HepG2 (cell line): ENCODE measurements around the gene GLO1. TPM values are rescaled to one million over a fixed set of nuclear protein-coding genes. Genes with fewer than 3 reads are reported as not detected.

Experiments
- HCFC1 ChIP-seq: fragments of 150-350 bp; IDR thresholded peaks from 2 replicates; pipeline ENCODE4 v1.6.1; 2014; ENCODE audit warnings: low read depth, low read length
- MAFF ChIP-seq: IDR thresholded peaks from 2 replicates; pipeline ENCODE4 v1.6.1; 2011; ENCODE audit warnings: low read depth, low read length, improper control_type of control experiment
- REL ChIP-seq: sonication (generic); formaldehyde crosslinking; conservative IDR thresholded peaks from 2 replicates; pipeline ENCODE4 v1.8.0; 2022; ENCODE audit warnings: mild to moderate bottlenecking, missing genetic modification reagents, moderate library complexity
- SPEN ChIP-seq: sonication (generic); formaldehyde crosslinking; IDR thresholded peaks from 2 replicates; pipeline ENCODE4 v1.5.1; 2020; ENCODE audit warnings: low read depth, mild to moderate bottlenecking, missing genetic modification reagents
- ZNF205 ChIP-seq: IDR thresholded peaks from 2 replicates; pipeline ENCODE4 v1.6.1; 2018; ENCODE audit warnings: missing biosample characterization, missing genetic modification reagents
- ZNF615 ChIP-seq: sonication (generic); formaldehyde crosslinking; IDR thresholded peaks from 2 replicates; pipeline ENCODE4 v1.5.0; 2020; ENCODE audit warnings: mild to moderate bottlenecking, missing genetic modification reagents, borderline replicate concordance
- ZNF652 ChIP-seq: IDR thresholded peaks from 2 replicates; pipeline ENCODE4 v1.6.1; 2016; ENCODE audit warnings: low read depth, borderline replicate concordance
- polyA plus RNA-seq, 8 experiments: library from polyadenylated mRNA; depleted of rRNA in 3 of 8; stranded (reverse) in 7 of 8; unstranded in 1 of 8; fragments of >200 nt; fragmentation: Illumina TruSeq in 4 of 8; extraction: Trizol in 4 of 8; gene quantifications; 2 replicates each; pipeline versions ENCODE4 v1.2.1 to v1.2.3, GENCODE V29; 2011 to 2016; ENCODE audit warnings: low read depth in 4 of 8, missing spikeins in 1 of 8, mixed read lengths in 1 of 8; ENCODE audit not compliant: insufficient read depth in 1 of 8
- total RNA-seq, 5 experiments: library from RNA; depleted of rRNA; stranded (reverse); fragments of >200 nt; fragmentation: Illumina TruSeq; extraction: Trizol; gene quantifications; 2 replicates each; pipeline ENCODE4 v1.2.3, GENCODE V29; 2016; ENCODE audit warnings: low read depth in 1 of 5
- TF ChIP-seq, protein P1 (sequence below), 2 experiments: sonication (generic) in 1 of 2; formaldehyde crosslinking in 1 of 2; IDR thresholded peaks; 2 replicates each; pipeline versions ENCODE4 v1.6.1 to v1.9.0; 2014 to 2022; ENCODE audit warnings: antibody characterized with exemption in 1 of 2, borderline replicate concordance in 1 of 2, inconsistent platforms in 1 of 2, low read depth in 1 of 2, missing genetic modification reagents in 1 of 2
- TF ChIP-seq, protein P2 (sequence below): sonication (generic); formaldehyde crosslinking; IDR thresholded peaks from 2 replicates; pipeline ENCODE4 v1.5.0; 2020; ENCODE audit warnings: missing genetic modification reagents, mild to moderate bottlenecking, borderline replicate concordance

GLO1 gene
- total and polyA plus RNA-seq, 2 of the 13 experiments (the other 11 are each of a cell fraction or from before 2014, with no cell fraction given), result 77.1 to 177 TPM

DNA sequence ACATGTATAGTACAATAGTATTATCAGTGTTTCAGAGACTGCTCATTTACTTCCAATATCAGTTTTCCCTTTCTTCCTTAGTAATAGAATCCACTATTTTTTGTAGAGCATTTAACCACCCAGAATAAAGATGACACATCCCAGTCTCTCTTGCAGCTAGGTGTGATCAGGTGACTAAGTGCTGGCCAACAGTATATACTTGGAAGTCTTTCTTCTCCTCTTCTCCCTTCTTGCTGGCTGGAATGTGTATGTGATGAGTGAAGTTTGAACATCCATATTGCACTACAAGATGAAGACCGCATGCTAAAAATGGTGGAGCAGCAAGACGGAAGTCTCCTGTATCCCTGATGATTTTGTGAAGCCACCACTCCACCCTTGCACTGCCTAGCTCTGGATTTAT, 48.7 kb downstream of the GLO1 start (continued):
- TF ChIP-seq, protein P1, sequence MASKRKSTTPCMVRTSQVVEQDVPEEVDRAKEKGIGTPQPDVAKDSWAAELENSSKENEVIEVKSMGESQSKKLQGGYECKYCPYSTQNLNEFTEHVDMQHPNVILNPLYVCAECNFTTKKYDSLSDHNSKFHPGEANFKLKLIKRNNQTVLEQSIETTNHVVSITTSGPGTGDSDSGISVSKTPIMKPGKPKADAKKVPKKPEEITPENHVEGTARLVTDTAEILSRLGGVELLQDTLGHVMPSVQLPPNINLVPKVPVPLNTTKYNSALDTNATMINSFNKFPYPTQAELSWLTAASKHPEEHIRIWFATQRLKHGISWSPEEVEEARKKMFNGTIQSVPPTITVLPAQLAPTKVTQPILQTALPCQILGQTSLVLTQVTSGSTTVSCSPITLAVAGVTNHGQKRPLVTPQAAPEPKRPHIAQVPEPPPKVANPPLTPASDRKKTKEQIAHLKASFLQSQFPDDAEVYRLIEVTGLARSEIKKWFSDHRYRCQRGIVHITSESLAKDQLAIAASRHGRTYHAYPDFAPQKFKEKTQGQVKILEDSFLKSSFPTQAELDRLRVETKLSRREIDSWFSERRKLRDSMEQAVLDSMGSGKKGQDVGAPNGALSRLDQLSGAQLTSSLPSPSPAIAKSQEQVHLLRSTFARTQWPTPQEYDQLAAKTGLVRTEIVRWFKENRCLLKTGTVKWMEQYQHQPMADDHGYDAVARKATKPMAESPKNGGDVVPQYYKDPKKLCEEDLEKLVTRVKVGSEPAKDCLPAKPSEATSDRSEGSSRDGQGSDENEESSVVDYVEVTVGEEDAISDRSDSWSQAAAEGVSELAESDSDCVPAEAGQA (IDR thresholded peaks at IDR 0.05; ENCODE audit: low read depth), result no peak
- TF ChIP-seq, protein P1 (CRISPR knock-in tag; IDR thresholded peaks at IDR 0.05; ENCODE audit: borderline replicate concordance), result no peak
- TF ChIP-seq SPEN, result no peak
- no peak for TF ChIP-seq HCFC1
- no peak for TF ChIP-seq ZNF615
- no peak for TF ChIP-seq ZNF652
- TF ChIP-seq MAFF, result no peak
- TF ChIP-seq ZNF205, result no peak
- TF ChIP-seq, protein P2, sequence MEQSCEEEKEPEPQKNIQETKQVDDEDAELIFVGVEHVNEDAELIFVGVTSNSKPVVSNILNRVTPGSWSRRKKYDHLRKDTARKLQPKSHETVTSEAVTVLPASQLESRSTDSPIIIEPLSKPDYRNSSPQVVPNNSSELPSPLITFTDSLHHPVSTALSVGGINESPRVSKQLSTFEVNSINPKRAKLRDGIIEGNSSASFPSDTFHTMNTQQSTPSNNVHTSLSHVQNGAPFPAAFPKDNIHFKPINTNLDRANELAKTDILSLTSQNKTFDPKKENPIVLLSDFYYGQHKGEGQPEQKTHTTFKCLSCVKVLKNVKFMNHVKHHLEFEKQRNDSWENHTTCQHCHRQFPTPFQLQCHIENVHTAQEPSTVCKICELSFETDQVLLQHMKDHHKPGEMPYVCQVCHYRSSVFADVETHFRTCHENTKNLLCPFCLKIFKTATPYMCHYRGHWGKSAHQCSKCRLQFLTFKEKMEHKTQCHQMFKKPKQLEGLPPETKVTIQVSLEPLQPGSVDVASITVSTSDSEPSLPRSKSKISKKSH (CRISPR knock-in tag), result no peak
- TF ChIP-seq REL, result no peak
- TF ChIP-seq, all 625 proteins: peak for 0
